Measurements from ENCODE around the gene IL37.

The IL37 gene

GRCh38 chr2:112954364-112954763 lies 43.4 kb downstream of the IL37 start:
- FAIRE-seq: no peak

GRCh38 chr2:112957511-112957910 lies 46.5 kb downstream of the IL37 start:
- FAIRE-seq: no peak
- DNase-seq (ENCODE audit: insufficient read length, low spot score): no peak

More at GRCh38 chr2:112954364-112954763, 43.4 kb downstream of the IL37 start:
- no peak for DNase-seq (ENCODE audit: insufficient read length, low spot score)

GRCh38 chr2:112958428-112959108 lies 47.6 kb downstream of the IL37 start:
- no peak for FAIRE-seq
- DNase-seq (ENCODE audit: insufficient read length, low spot score): peak; percentile 56

- DNase-seq (ENCODE audit: insufficient read length, low spot score) (no peak), FAIRE-seq (no peak)
These were observed 48.3 kb downstream of the IL37 start for GRCh38 chr2:112959109-112959812.

- no peak for DNase-seq (ENCODE audit: insufficient read length, low spot score)
- no peak for FAIRE-seq
These were observed 49.4 kb downstream of the IL37 start for GRCh38 chr2:112960230-112960825.

GRCh38 chr2:112962308-112963175 lies 51.6 kb downstream of the IL37 start:
- FAIRE-seq: no peak
- no peak for DNase-seq (ENCODE audit: insufficient read length, low spot score)

- no peak for FAIRE-seq
These were observed 56.1 kb downstream of the IL37 start for GRCh38 chr2:112967023-112967422.

More at GRCh38 chr2:112967023-112967422, 56.1 kb downstream of the IL37 start:
- DNase-seq (ENCODE audit: insufficient read length, low spot score): no peak
